Retina (tissue), 1 donor: ENCODE data around the gene CALCOCO1.

Experiments used
- DNase-seq: peaks from one replicate; pipeline ENCODE4 v3.0.0-alpha.2; 2016

CALCOCO1 gene

GRCh38 chr12:53659011-53659551 is 68.2 kb downstream of the CALCOCO1 start:
- peak; percentile 45 for DNase-seq
